Stimulated activated CD4-positive, alpha-beta T cell treated with anti-CD3 and anti-CD28 coated beads, Interleukin-4, amount 100 ng/mL, for 24 hours (primary cell): Measurements from ENCODE around the gene RASAL3.

Experiments used
- DNase-seq: peaks from one replicate; pipeline ENCODE4 v3.0.0-alpha.2; 2020

The RASAL3 gene

DNA sequence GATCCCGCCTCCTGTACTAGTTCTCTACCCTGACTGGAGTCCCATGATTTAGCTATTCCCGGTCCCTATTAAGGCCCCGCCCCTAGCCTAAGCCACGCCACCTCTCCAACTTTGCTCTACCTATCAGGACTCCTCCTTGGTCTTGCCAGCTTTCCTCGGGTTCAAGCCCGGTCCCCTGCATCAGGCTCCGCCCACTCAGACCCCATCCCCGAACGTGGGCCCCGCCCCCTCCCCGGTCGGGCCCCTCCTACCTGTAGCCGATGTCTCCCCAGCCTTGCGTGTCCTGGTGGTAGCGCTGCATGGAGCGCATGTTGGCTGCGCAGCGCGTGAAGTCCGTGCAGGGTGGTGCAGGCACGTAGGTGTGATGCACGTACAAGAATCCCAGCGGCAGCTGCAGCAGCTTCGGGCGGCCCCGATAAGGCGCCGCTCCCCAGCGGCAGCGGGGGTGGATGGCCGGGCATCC lies 7.3 kb upstream of the RASAL3 start:
- DNase-seq: no peak

DNA sequence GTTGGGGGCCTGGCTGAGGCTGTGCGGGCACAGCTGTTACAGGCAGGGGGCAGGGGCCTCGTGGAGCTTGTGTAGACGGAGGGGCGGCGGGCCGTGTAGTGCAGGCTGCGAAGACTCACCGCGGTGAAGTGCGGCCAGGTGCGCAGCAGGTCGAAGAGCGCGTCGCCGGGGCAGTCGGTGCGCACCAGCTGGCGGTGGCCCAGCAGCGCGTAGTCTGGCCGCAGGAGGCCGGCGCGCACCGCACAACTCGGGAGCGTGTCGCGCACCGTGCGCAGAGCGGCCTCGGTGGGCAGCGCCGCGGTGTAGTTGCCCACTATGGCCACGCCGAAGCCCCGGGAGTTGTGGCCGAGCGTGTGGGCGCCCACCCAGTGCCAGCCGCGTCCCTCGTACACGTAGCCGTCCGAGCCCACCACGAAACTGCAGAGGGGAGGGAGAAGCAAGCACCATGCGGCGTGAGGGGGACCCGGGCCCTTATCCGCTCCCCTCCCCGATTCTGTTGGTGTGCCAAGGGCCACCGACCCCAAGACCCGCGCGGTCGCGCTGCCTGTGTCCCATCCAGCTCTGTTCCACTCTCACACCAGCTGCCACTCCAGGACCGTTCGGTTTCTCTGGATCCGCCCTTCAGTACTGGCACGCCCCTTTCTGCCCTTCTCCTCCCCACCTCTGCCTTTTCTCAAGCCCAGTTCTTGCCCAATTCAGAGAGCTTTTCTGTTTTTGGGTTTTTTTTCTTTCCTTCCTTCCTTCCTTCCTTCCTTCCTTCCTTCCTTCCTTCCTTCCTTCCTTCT lies 5.4 kb upstream of the RASAL3 start:
- DNase-seq: peak; percentile 33

GRCh38 chr19:15468675-15469512 lies 4.5 kb upstream of the RASAL3 start:
- no peak for DNase-seq

DNA sequence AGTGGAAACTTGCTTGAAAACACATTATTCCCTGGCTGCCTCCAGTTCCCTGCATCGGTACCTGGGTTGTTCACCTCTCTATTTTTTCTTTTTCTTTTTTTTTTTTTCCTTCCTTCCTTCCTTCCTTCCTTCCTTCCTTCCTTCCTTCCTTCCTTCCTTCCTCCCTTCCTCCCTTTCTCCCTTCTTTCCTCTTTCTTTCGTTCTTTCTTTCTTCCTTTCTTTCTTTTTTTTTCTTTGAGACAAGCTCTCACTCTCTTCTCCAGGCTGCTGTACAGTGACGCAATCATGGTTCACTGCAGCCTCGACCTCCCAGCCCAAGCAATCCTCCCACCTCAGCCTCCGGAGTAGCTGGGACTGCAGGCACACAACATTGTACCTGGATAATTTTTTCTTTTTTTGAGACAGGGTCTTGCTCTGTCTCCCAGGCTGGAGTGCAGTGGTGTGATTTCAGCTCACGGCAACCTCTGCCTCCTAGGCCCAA lies 3.4 kb upstream of the RASAL3 start:
- no peak for DNase-seq

GRCh38 chr19:15466851-15467733 lies 2.7 kb upstream of the RASAL3 start:
- peak; percentile 74 for DNase-seq

DNA sequence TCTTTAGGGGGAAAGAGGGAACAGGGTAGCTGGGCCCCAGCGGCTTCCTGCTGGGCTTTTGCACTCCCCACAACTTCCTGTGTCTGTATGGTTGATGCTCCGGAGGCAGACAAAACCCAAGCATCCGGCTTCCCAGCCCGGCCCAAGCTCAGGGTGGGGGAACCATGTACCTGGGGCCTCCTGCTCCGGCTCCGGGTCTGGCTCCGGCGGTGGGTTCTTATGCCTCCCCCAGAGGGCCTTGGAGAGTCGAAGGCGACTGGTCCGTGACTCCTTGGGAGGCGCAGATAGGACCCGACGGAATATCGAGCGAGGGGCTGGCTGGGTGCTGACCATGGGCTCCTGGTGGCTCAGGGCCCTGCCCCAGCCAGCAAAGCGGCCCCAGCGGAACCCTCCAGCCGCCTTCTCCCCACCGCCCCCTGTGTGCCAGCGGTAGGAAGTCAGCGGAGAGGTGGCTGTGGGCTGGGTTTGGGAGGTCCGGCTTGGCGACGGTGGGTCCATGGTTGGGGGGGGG lies 428 bp downstream of the RASAL3 start:
- peak; percentile 77 for DNase-seq

DNA sequence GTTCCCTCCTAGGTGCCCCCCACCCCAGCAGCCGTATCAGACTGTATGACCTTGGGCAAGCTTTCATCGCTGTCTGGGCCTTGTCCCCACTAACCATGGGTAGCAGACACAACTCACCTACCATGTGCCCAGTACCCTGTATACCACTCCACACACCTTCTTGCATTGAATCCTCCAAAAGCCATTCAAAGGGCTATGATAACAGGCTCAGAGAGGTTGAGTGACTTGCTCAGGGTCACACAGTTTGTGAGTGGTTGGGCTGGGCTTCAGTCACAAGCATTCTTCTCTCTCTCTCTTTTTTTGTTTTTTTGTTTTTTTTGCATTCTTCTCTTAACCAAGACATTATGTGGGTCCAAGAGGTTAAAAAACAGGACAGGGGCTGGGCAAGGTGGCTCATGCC lies 2.6 kb downstream of the RASAL3 start:
- no peak for DNase-seq

- no peak for DNase-seq
Measured at GRCh38 chr19:15457701-15458484, 6.5 kb downstream of the RASAL3 start.

- DNase-seq: no peak
Measured at GRCh38 chr19:15456871-15457700, 7.3 kb downstream of the RASAL3 start.

GRCh38 chr19:15456441-15456840 lies 7.9 kb downstream of the RASAL3 start:
- no peak for DNase-seq

- DNase-seq: no peak
Measured at GRCh38 chr19:15455996-15456395, 8.3 kb downstream of the RASAL3 start.

- no peak for DNase-seq
Measured at GRCh38 chr19:15453906-15454860, 10.2 kb downstream of the RASAL3 start.

GRCh38 chr19:15453091-15453578 lies 11.2 kb downstream of the RASAL3 start:
- no peak for DNase-seq

DNA sequence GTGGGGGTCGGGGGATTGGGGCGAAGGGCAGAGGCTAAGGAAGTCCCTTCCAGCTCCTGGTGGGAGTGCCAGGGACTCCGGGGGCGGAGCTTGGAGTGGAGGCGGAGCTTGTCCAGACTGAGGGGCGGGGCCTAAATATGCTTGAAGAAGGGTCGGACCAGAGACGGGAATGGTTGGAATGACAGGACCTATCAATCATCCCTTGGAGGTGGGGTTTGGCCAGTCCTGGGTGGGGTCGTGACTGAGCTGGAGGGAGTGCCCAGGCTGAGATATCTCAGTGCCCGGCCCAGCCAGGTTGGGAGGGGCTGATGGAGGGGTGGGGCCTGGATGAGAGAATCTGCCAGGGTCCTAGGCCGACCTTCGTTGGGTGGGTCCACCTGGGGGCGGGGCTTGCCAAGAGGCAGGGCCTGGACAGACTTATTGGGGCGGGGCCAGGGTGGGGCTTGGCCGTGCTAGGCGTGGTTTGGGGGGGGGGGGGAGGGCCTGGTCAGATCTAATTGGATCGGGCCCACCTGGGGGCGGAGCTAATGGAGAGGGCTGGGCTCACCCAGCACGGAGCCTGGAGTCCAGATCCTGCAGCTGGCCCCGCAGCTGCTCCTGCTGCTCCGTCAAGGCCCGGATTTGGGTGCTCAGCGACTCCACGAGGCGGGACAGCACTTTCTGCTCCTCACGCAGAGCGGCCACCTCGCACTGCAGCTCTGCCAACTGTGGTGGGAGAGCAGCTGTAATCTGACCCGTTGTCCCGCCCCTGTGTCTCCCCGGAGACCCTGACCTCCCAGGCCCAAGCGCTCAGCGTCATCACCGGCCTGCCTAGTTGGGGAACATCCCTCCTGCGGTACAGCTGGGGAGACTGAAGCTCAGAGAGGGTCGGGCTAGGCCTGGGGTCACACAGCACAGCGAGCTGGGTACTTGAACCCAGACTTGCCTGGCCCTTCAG lies 12.0 kb downstream of the RASAL3 start:
- no peak for DNase-seq

GRCh38 chr19:15450528-15450890 lies 13.8 kb downstream of the RASAL3 start:
- no peak for DNase-seq

DNA sequence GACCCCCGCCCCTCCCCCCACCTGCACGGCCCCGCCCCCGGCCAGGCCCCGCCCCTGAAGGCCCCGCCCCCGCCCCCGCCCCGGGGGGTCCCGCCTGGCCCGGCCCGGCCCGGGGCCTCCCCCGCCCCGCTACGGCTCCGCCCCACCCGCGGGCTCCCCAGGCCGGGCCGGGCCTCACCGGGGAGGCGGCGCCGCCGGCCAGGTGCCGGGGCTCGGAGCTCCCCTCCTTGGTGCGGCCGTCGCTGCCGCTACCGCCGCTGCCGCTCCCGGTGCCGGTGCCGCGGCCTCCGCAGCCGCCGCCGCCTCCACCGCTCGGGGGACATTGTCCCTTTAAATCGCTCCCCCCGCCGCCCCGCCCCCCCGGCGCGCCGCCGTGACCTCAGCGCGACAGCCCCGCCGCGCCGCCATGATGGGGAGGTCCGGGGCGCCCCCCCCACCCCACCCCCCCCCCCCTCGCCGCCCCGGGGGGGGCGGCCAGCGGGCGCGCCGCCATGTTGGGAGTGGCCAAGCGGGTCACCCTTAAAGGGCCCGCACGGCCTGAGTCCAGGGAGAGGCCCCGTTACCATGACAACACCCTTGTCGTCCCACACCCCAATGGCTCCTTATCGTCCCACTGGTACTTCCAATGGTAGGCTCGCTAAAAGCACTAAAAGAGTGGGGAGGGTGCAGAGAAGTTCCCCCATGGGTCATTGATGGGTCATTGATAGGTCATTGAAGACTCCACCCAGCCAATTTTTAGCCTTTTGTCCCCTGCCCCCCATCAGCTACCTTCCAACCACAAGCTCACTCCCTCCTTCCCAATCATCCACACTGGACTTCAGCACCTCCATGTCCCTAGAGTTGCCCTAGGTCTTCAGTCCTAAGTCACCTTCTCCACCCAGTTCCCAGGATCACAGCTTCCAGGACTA lies 14.5 kb downstream of the RASAL3 start, which contains the start of gene WIZ:
WIZ (minus strand) TSS at position 337 of the 908 bp plus-strand sequence. CDS start 1,649 bp downstream, outside the sequence.
- peak; percentile 84 for DNase-seq
